HCT116 (cell line): ENCODE measurements around the gene R3HCC1L. TPM values are rescaled to one million over a fixed set of nuclear protein-coding genes. Genes with fewer than 3 reads are reported as not detected.

ENCODE experiments used
- ATAC-seq: fragments of 200-7000 bp; cut with Tn5 transposase; 2 replicates; pipeline ENCODE4 v1.9.1; 2020; ENCODE audit warnings: mild to moderate bottlenecking, moderate library complexity
- BruUV-seq: library from RNA; stranded (reverse); fragments of 400-500 nt; replicated peaks from 2 replicates; lab custom pipeline; 2021; lab: Mats Ljungman, UMichigan
- CTCF ChIA-PET: fragments of 300-600 bp; sonication (Branson Sonifier 250); formaldehyde crosslinking; loops from one replicate; lab custom pipeline; 2021; ENCODE audit warnings: antibody characterized with exemption; lab: Charles Lee
- POLR2A ChIA-PET: fragments of 300-600, 350-600 bp; sonication (Branson Sonifier 250); formaldehyde crosslinking; loops from one replicate; lab custom pipeline; 2021; ENCODE audit warnings: antibody characterized with exemption; lab: Charles Lee
- RAD21 ChIA-PET, 2 experiments: fragments of 300-600 bp; sonication (Branson Sonifier 250); formaldehyde crosslinking; loops; one replicate each; lab custom pipeline; 2023; ENCODE audit warnings: low total read pairs in 2 of 2; ENCODE audit not compliant: uncharacterized antibody in 2 of 2, unreplicated experiment in 2 of 2, low non-redundant PET in 1 of 2; lab: Charles Lee
- DNase-seq: peaks from one replicate; pipeline ENCODE4 v3.0.0-alpha.2; 2010; ENCODE audit warnings: low read depth, low spot score
- H2AFZ ChIP-seq: fragments of 200-600 bp; shearing (Covaris generic), sonication (generic); 2 replicates; pipeline ENCODE4 v1.6.1; 2017; ENCODE audit warnings: low read depth, mixed run types, mixed read lengths, antibody characterized with exemption, low read length; ENCODE audit not compliant: poor library complexity, severe bottlenecking
- H3K27ac ChIP-seq: 2 replicates; pipeline ENCODE4 v1.5.1; 2012; ENCODE audit warnings: low read depth, low read length
- H3K27me3 ChIP-seq: fragments of 200-600 bp; sonication (generic); 2 replicates; pipeline ENCODE4 v1.6.1; 2016; ENCODE audit warnings: mixed run types, low read length, mixed read lengths; ENCODE audit not compliant: insufficient read depth
- H3K36me3 ChIP-seq, 2 experiments: fragments of 200-500 bp in 1 of 2; fragments of 200-600 bp in 1 of 2; sonication (Bioruptor generic) in 1 of 2; sonication (generic) in 1 of 2; 2 replicates each; pipeline versions ENCODE4 v1.5.1 to v1.6.1; 2014 to 2016; ENCODE audit warnings: low read length in 2 of 2, inconsistent platforms in 1 of 2, mixed read lengths in 1 of 2, mixed run types in 1 of 2; ENCODE audit not compliant: insufficient read depth in 2 of 2, control insufficient read depth in 1 of 2
- H3K4me1 ChIP-seq, 2 experiments: fragments of 200-600 bp in 1 of 2; sonication (generic) in 1 of 2; 2 replicates each; pipeline versions ENCODE4 v1.5.1 to v1.6.1; 2012 to 2017; ENCODE audit warnings: low read length in 2 of 2, inconsistent platforms in 1 of 2, mild to moderate bottlenecking in 1 of 2, mixed read lengths in 1 of 2, mixed run types in 1 of 2, moderate library complexity in 1 of 2; ENCODE audit not compliant: insufficient read depth in 2 of 2, control insufficient read depth in 1 of 2
- H3K4me2 ChIP-seq: fragments of 200-600 bp; sonication (generic); 2 replicates; pipeline ENCODE4 v1.6.1; 2017; ENCODE audit warnings: mixed run types, low read length, mixed read lengths
- H3K4me3 ChIP-seq, 2 experiments: fragments of 200-600 bp in 1 of 2; sonication (generic) in 1 of 2; replicated peaks in 1 of 2; 2 replicates each; pipeline ENCODE4 v1.5.1; 2011 to 2016; ENCODE audit warnings: low read length in 2 of 2, control low read depth in 1 of 2, low read depth in 1 of 2, mild to moderate bottlenecking in 1 of 2, mixed read lengths in 1 of 2, mixed run types in 1 of 2
- H3K79me2 ChIP-seq: fragments of 200-600 bp; sonication (generic); 2 replicates; pipeline ENCODE4 v1.6.1; 2017; ENCODE audit warnings: mild to moderate bottlenecking, mixed run types, low read length, moderate library complexity, mixed read lengths; ENCODE audit not compliant: insufficient read depth
- H3K9ac ChIP-seq: fragments of 200-600 bp; sonication (generic); 2 replicates; pipeline ENCODE4 v1.6.1; 2016; ENCODE audit warnings: low read length, mixed read lengths
- H3K9me2 ChIP-seq: fragments of 200-600 bp; sonication (generic), shearing (Covaris generic); 2 replicates; pipeline ENCODE4 v1.6.1; 2017; ENCODE audit warnings: mixed run types, mild to moderate bottlenecking, moderate library complexity; ENCODE audit not compliant: insufficient read depth
- H3K9me3 ChIP-seq, 2 experiments: fragments of 200-500 bp in 1 of 2; fragments of 200-600 bp in 1 of 2; sonication (Bioruptor generic) in 1 of 2; sonication (generic) in 1 of 2; 2 replicates each; pipeline ENCODE4 v1.6.1; 2014 to 2017; ENCODE audit warnings: low read length in 2 of 2, mixed read lengths in 2 of 2, inconsistent platforms in 1 of 2, low read depth in 1 of 2, mild to moderate bottlenecking in 1 of 2, mixed run types in 1 of 2, moderate library complexity in 1 of 2; ENCODE audit not compliant: control insufficient read depth in 1 of 2, insufficient read depth in 1 of 2
- H4K20me1 ChIP-seq: fragments of 200-600 bp; sonication (generic), shearing (Covaris generic); 2 replicates; pipeline ENCODE4 v1.6.1; 2017; ENCODE audit warnings: mixed run types, mild to moderate bottlenecking, moderate library complexity; ENCODE audit not compliant: insufficient read depth
- EGR1 ChIP-seq: IDR thresholded peaks from 2 replicates; pipeline ENCODE4 v1.6.1; 2012; ENCODE audit warnings: low read depth
- ELF1 ChIP-seq: IDR thresholded peaks from 2 replicates; pipeline ENCODE4 v1.6.1; 2012; ENCODE audit warnings: low read depth, borderline replicate concordance
- FOSL1 ChIP-seq: IDR thresholded peaks from 2 replicates; pipeline ENCODE4 v1.6.1; 2012; ENCODE audit warnings: low read depth
- JUND ChIP-seq: IDR thresholded peaks from 2 replicates; pipeline ENCODE4 v1.6.1; 2012
- RAD21 ChIP-seq: IDR thresholded peaks from 2 replicates; pipeline ENCODE4 v1.6.1; 2012; ENCODE audit warnings: low read depth, mild to moderate bottlenecking
- SIN3A ChIP-seq: IDR thresholded peaks from 2 replicates; pipeline ENCODE4 v1.6.1; 2012; ENCODE audit warnings: low read depth
- SP1 ChIP-seq: IDR thresholded peaks from 2 replicates; pipeline ENCODE4 v1.6.1; 2012; ENCODE audit warnings: low read depth
- TCF7L2 ChIP-seq: IDR thresholded peaks from 2 replicates; pipeline ENCODE4 v1.7.0; 2011; ENCODE audit warnings: borderline replicate concordance, inconsistent platforms; ENCODE audit not compliant: insufficient read depth, insufficient read length; ENCODE audit errors: extremely low read depth
- ZFX ChIP-seq: fragments of 450-650 bp; IDR thresholded peaks from 2 replicates; pipeline ENCODE4 v1.6.1; 2017
- intact Hi-C: fragments of 100-400 bp; cut with micrococcal nuclease; formaldehyde crosslinking; loops from 2 replicates; pipeline ENCODE4 v1.10.0; 2022
- total RNA-seq: library from RNA; stranded (reverse); gene quantifications from one replicate; pipeline ENCODE4 v1.2.1, GENCODE V29; 2021; ENCODE audit not compliant: unreplicated experiment
- TF ChIP-seq, protein P1 (sequence below): IDR thresholded peaks from 2 replicates; pipeline ENCODE4 v1.6.1; 2012
- TF ChIP-seq, protein P2 (sequence below): IDR thresholded peaks from 2 replicates; pipeline ENCODE4 v1.6.1; 2012; ENCODE audit warnings: low read depth
- TF ChIP-seq, protein P3 (sequence below): IDR thresholded peaks from 2 replicates; pipeline ENCODE4 v1.6.1; 2012

R3HCC1L gene
- total RNA-seq, 1 experiment from 2014 or later, result 9.3 TPM

DNA sequence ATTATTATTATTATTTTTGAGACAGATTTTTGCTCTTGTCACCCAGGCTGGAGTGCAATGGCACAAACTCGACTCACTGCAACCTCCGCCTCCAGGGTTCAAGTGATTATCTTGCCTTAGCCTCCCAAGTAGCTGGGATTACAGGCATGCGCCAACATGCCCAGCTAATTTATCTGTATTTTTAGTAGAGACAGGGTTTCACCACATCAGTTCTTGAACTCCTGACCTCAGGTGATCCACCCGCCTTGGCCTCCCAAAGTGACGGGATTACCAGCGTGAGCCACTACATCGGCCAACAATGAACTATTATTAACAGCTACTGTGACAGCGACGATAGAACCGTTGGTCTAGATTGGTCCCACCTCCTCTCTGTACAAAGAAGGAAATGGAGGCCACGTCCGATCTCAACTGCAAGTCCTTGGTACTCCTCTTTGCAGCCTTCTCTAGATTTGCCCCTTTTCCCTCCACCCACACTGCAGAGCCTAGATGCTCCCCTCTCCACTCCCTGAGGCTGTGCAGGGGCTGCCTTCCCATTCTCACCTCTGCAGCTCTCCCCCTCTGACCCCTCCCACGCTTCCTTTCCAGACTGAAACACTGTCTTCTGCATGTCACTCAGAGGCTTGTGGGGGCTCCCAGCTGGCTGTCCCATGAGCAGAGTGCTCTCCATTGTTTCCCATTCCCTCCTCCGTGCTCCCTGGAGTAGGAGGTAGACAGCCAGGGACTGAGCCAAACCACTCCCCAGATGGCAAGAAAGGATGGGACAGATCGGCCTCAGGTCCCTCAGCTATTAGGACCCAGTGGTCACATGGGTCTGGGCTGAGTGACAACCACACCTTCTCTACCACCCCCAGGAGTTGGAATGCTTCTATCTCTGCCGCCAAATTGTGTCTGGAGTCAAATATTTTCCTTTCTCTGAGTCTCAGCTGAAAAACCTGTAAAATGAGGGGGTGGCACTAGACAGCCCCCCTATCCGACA, 131.2 kb downstream of the R3HCC1L start:
- H3K4me2 ChIP-seq, result peak overlapping the region; percentile 40
- intact Hi-C loops, result loop anchor here (10.0 kb wide), 1 partner anchor 149 kb away; the partner anchor contains the start of gene PYROXD2
- H3K36me3 ChIP-seq, result no peaks in the 10 kb centered on the region
- no peak for DNase-seq
- H3K4me1 ChIP-seq, result peaks cover 40 to 74% of the 10 kb centered on the region in 2 experiments
- no peak overlapping the region for H3K4me3 ChIP-seq
- no peak overlapping the region for H2AFZ ChIP-seq
- H3K27ac ChIP-seq, result peak overlapping the region; percentile 19; the same call in 1 of the 2 replicates
- no peaks in the 10 kb centered on the region for H4K20me1 ChIP-seq
- H3K9me3 ChIP-seq, result no peaks in the 10 kb centered on the region
- no peaks in the 10 kb centered on the region for H3K79me2 ChIP-seq
- ATAC-seq, result no peak
- no peak overlapping the region for H3K9ac ChIP-seq
- H3K9me2 ChIP-seq, result no peaks in the 10 kb centered on the region
- TF ChIP-seq, protein P1, sequence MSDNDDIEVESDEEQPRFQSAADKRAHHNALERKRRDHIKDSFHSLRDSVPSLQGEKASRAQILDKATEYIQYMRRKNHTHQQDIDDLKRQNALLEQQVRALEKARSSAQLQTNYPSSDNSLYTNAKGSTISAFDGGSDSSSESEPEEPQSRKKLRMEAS, result no peak
- TF ChIP-seq JUND, result no peak
- TF ChIP-seq RAD21, result no peak
- TF ChIP-seq ZFX, result no peak
- TF ChIP-seq FOSL1, result no peak
- no peak for TF ChIP-seq SIN3A
- no peak for TF ChIP-seq EGR1
- no peaks in the 10 kb centered on the region for H3K27me3 ChIP-seq
- ChIA-PET POLR2A (interaction anchor here (1.6 kb wide), 1 partner anchor 57 kb away, joined by 3 read pairs; no protein-coding TSS in a partner anchor), CTCF (interaction anchor here (1.8 to 4.0 kb wide), 2 partner anchors 43 to 44 kb away, joined by 13 to 36 read pairs; no protein-coding TSS in a partner anchor), RAD21 (no interaction called here)
- BruUV-seq, result no TSS peak

DNA sequence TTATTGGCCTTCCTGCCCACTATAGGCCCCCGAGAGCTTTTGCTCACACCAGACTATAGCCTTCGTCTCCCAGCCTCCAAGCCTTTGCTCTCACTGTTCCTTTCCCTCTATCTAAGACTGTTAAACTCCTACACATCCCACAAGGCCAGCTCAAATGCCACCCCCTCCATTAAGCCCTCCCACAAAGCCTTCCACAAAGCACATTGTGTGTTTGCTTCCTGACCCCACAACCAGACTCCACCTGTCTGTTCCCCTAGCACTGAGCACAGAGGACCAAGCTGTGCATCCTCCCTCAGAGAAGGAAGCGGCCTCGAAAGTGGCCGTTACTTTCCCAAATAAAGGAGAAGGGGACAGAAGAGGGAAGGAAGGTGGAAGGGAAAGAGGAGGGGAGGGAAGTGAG, 132.2 kb downstream of the R3HCC1L start:
- Histone ChIP-seq H3K27ac (no peak overlapping the region; the same call in 1 of the 2 replicates), H3K9ac (no peak overlapping the region), H3K4me1 (peaks cover 43 to 79% of the 10 kb centered on the region in 2 experiments), H3K79me2 (no peaks in the 10 kb centered on the region), H3K4me2 (peak overlapping the region; percentile 40), H2AFZ (no peak overlapping the region), H3K4me3 (no peak overlapping the region), H3K36me3 (no peaks in the 10 kb centered on the region), H3K9me3 (no peaks in the 10 kb centered on the region), H3K9me2 (no peaks in the 10 kb centered on the region), H3K27me3 (no peaks in the 10 kb centered on the region), H4K20me1 (no peaks in the 10 kb centered on the region)
- no TSS peak for BruUV-seq
- DNase-seq (no peak), ATAC-seq (no peak)
- ChIA-PET CTCF (interaction anchor here (1.8 kb wide), 1 partner anchor 43 kb away, joined by 13 read pairs; no protein-coding TSS in a partner anchor), RAD21 (interaction anchor here in 1 of 2 experiments (1.0 kb wide), 1 partner anchor 42 kb away, joined by 3 read pairs; no protein-coding TSS in a partner anchor), POLR2A (interaction anchor here (1.6 kb wide), 1 partner anchor 56 kb away, joined by 3 read pairs; no protein-coding TSS in a partner anchor)
- intact Hi-C loops, result loop anchor here (10.0 kb wide), 1 partner anchor 148 kb away; the partner anchor contains the start of gene PYROXD2
- no peak for TF ChIP-seq TCF7L2
- TF ChIP-seq, protein P2, sequence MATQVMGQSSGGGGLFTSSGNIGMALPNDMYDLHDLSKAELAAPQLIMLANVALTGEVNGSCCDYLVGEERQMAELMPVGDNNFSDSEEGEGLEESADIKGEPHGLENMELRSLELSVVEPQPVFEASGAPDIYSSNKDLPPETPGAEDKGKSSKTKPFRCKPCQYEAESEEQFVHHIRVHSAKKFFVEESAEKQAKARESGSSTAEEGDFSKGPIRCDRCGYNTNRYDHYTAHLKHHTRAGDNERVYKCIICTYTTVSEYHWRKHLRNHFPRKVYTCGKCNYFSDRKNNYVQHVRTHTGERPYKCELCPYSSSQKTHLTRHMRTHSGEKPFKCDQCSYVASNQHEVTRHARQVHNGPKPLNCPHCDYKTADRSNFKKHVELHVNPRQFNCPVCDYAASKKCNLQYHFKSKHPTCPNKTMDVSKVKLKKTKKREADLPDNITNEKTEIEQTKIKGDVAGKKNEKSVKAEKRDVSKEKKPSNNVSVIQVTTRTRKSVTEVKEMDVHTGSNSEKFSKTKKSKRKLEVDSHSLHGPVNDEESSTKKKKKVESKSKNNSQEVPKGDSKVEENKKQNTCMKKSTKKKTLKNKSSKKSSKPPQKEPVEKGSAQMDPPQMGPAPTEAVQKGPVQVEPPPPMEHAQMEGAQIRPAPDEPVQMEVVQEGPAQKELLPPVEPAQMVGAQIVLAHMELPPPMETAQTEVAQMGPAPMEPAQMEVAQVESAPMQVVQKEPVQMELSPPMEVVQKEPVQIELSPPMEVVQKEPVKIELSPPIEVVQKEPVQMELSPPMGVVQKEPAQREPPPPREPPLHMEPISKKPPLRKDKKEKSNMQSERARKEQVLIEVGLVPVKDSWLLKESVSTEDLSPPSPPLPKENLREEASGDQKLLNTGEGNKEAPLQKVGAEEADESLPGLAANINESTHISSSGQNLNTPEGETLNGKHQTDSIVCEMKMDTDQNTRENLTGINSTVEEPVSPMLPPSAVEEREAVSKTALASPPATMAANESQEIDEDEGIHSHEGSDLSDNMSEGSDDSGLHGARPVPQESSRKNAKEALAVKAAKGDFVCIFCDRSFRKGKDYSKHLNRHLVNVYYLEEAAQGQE, result no peak
- no peak for TF ChIP-seq SP1
- no peak for TF ChIP-seq ELF1
- no peak for TF ChIP-seq SIN3A
- TF ChIP-seq, protein P3, sequence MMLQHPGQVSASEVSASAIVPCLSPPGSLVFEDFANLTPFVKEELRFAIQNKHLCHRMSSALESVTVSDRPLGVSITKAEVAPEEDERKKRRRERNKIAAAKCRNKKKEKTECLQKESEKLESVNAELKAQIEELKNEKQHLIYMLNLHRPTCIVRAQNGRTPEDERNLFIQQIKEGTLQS, result no peak
